Measurements from ENCODE around the gene TBC1D22A.

The TBC1D22A gene

GRCh38 chr22:46752988-46753310 lies 9.5 kb upstream of the TBC1D22A start:
- no peak for TF ChIP-seq CTCF (IDR thresholded peaks at IDR 0.05)

GRCh38 chr22:46753360-46753759 lies 9.1 kb upstream of the TBC1D22A start:
- no peak for TF ChIP-seq CTCF (IDR thresholded peaks at IDR 0.05)

GRCh38 chr22:46753761-46754109 lies 8.7 kb upstream of the TBC1D22A start:
- no peak for TF ChIP-seq CTCF (IDR thresholded peaks at IDR 0.05)

- no peak for TF ChIP-seq CTCF (IDR thresholded peaks at IDR 0.05)
Measured at GRCh38 chr22:46754110-46754799, 8.2 kb upstream of the TBC1D22A start.

- no peak for TF ChIP-seq CTCF (IDR thresholded peaks at IDR 0.05)
Measured at GRCh38 chr22:46754826-46755225, 7.6 kb upstream of the TBC1D22A start.

- TF ChIP-seq CTCF (IDR thresholded peaks at IDR 0.05): no peak
Measured at GRCh38 chr22:46755525-46755924, 6.9 kb upstream of the TBC1D22A start.

- TF ChIP-seq CTCF (IDR thresholded peaks at IDR 0.05): no peak
Measured at GRCh38 chr22:46756097-46756496, 6.4 kb upstream of the TBC1D22A start.

- no peak for TF ChIP-seq CTCF (IDR thresholded peaks at IDR 0.05)
Measured at GRCh38 chr22:46757104-46757503, 5.3 kb upstream of the TBC1D22A start.
